ENCODE data around the gene PCDHGA9.
"Not testable (repeated sequence)": the region's sequence is repeated elsewhere in the genome, so short reads cannot be mapped to it uniquely, and the experiment has no call there.

PCDHGA9 gene

GRCh38 chr5:141402553-141403243 is at the start of gene PCDHGA9:
TSS of gene PCDHGA9 (plus strand) at chr5:141402778. CDS start at chr5:141402953, 175 bp downstream.
- DNase-seq: peak; percentile 59

- no peak for DNase-seq
These were observed 47.6 kb upstream of the PCDHGA9 start, which contains the start of gene PCDHGA4 for GRCh38 chr5:141354900-141355469. TSS of gene PCDHGA4 (plus strand) at chr5:141355021. CDS start at chr5:141355108, 87 bp downstream.

- DNase-seq: no peak
These were observed 46.9 kb upstream of the PCDHGA9 start for GRCh38 chr5:141355641-141356040.

- no peak for DNase-seq
These were observed 46.4 kb upstream of the PCDHGA9 start for GRCh38 chr5:141356133-141356532.

GRCh38 chr5:141356950-141357349 is 45.6 kb upstream of the PCDHGA9 start:
- DNase-seq: no peak

GRCh38 chr5:141359790-141360426 is 42.7 kb upstream of the PCDHGA9 start, which contains the start of gene PCDHGB2:
TSS of gene PCDHGB2 (plus strand) at chr5:141359994. CDS start at chr5:141360136, 142 bp downstream.
- no peak for DNase-seq

GRCh38 chr5:141360685-141361084 is 41.9 kb upstream of the PCDHGA9 start:
- no peak for DNase-seq

- no peak for DNase-seq
These were observed 39.9 kb upstream of the PCDHGA9 start for GRCh38 chr5:141362719-141363118.

GRCh38 chr5:141363952-141364660 is 38.5 kb upstream of the PCDHGA9 start, which contains the start of gene PCDHGA5:
TSS of gene PCDHGA5 (plus strand) at chr5:141364162. CDS start at chr5:141364331, 169 bp downstream.
- peak; percentile 8 for DNase-seq

GRCh38 chr5:141366016-141366896 is 36.3 kb upstream of the PCDHGA9 start:
- DNase-seq: no peak

- DNase-seq: peak; percentile 3
These were observed 32.4 kb upstream of the PCDHGA9 start, which contains the start of gene PCDHGB3 for GRCh38 chr5:141369994-141370848. TSS of gene PCDHGB3 (plus strand) at chr5:141370242. CDS start at chr5:141370395, 153 bp downstream.

- no peak for DNase-seq
These were observed 30.8 kb upstream of the PCDHGA9 start for GRCh38 chr5:141371572-141372475.

- peak; percentile 37 for DNase-seq
These were observed 28.8 kb upstream of the PCDHGA9 start, which contains the start of gene PCDHGA6 for GRCh38 chr5:141373673-141374317. TSS of gene PCDHGA6 (plus strand) at chr5:141373891. CDS start at chr5:141374084, 193 bp downstream.

- no peak for DNase-seq
These were observed 28.0 kb upstream of the PCDHGA9 start for GRCh38 chr5:141374627-141375026.

- not testable (repeated sequence) for DNase-seq
These were observed 27.0 kb upstream of the PCDHGA9 start for GRCh38 chr5:141375444-141376155.

- DNase-seq: no peak
These were observed 19.9 kb upstream of the PCDHGA9 start, which contains the start of gene PCDHGA7 for GRCh38 chr5:141382469-141383294. TSS of gene PCDHGA7 (plus strand) at chr5:141382742. CDS start at chr5:141382900, 158 bp downstream.

- DNase-seq: no peak
These were observed 19.2 kb upstream of the PCDHGA9 start for GRCh38 chr5:141383345-141383744.

Data from eye (tissue), 1 donor.